K562 (cell line): ENCODE results near the gene USH1G. TPM values are rescaled to one million over a fixed set of nuclear protein-coding genes. Genes with fewer than 3 reads are reported as not detected.
A peak's percentile ranks its signal among the peaks of the same experiment; 100 is the strongest.

ENCODE experiments used
- ATAC-seq: fragments of 200-7000 bp; cut with Tn5 transposase; 3 replicates; pipeline ENCODE4 v1.9.1; 2020; ENCODE audit warnings: moderate library complexity
- BruUV-seq: library from RNA; stranded (reverse); fragments of 400-500 nt; replicated peaks from 2 replicates; lab custom pipeline; 2021; lab: Mats Ljungman, UMichigan
- CTCF ChIA-PET: fragments of 300-600 bp; formaldehyde crosslinking; extraction: SDS; loops from one replicate; lab custom pipeline; 2021; ENCODE audit warnings: low intra/inter-chr PET ratio; lab: Yijun Ruan, JAX
- POLR2A ChIA-PET: fragments of 300-600, 350-650 bp; sonication (Branson Sonifier 250); formaldehyde crosslinking; extraction: SDS; loops from one replicate; lab custom pipeline; 2021; ENCODE audit warnings: antibody characterized with exemption, inconsistent platforms; lab: Yijun Ruan, JAX
- DNase-seq, 4 experiments: peaks; one replicate each; pipeline versions ENCODE4 v3.0.0 to v3.0.0-alpha.2; 2011 to 2018; ENCODE audit warnings: low spot score in 3 of 4, mixed read lengths in 3 of 4; ENCODE audit errors: extremely low read depth in 1 of 4
- FAIRE-seq: peaks from 2 replicates; lab custom pipeline; 2011; peaks lifted over from hg19 to GRCh38; lab: Jason Lieb, UNC
- H2AFZ ChIP-seq: 2 replicates; pipeline ENCODE4 v1.6.0; 2011; ENCODE audit warnings: low read depth, low read length, control low read depth, inconsistent platforms
- H3K27ac ChIP-seq: fragments of 200-600 bp; 3 replicates; pipeline ENCODE4 v1.8.0; 2011; ENCODE audit warnings: low read depth, mild to moderate bottlenecking, control low read depth, inconsistent platforms, low read length, moderate library complexity, mixed read lengths; ENCODE audit errors: extremely low read depth
- H3K27me3 ChIP-seq, 2 experiments: fragments of 300-600 bp in 1 of 2; 2 replicates in 1 of 2; 3 replicates in 1 of 2; pipeline versions ENCODE4 v1.6.0 to v1.8.0; 2011; ENCODE audit warnings: inconsistent platforms in 2 of 2, low read length in 2 of 2, mild to moderate bottlenecking in 1 of 2, mixed read lengths in 1 of 2, moderate library complexity in 1 of 2; ENCODE audit not compliant: control insufficient read depth in 2 of 2, insufficient read depth in 2 of 2
- H3K36me3 ChIP-seq: fragments of 300-600 bp; 3 replicates; pipeline ENCODE4 v1.8.0; 2011; ENCODE audit warnings: mild to moderate bottlenecking, low read length, inconsistent platforms; ENCODE audit not compliant: control insufficient read depth, insufficient read depth
- H3K4me1 ChIP-seq, 2 experiments: fragments of 200-600 bp in 1 of 2; replicated peaks in 1 of 2; 2 replicates in 1 of 2; 3 replicates in 1 of 2; pipeline versions ENCODE4 v1.5.1 to v1.8.0; 2011; ENCODE audit warnings: inconsistent platforms in 2 of 2, low read length in 2 of 2, mild to moderate bottlenecking in 1 of 2, mixed read lengths in 1 of 2, moderate library complexity in 1 of 2; ENCODE audit not compliant: control insufficient read depth in 2 of 2, insufficient read depth in 2 of 2
- H3K4me2 ChIP-seq: 2 replicates; pipeline ENCODE4 v1.6.1; 2011; ENCODE audit warnings: low read length, control low read depth, inconsistent platforms, mixed read lengths; ENCODE audit not compliant: insufficient read depth
- H3K4me3 ChIP-seq: fragments of 200-600 bp; sonication (generic), shearing (Covaris generic); 2 replicates; pipeline ENCODE4 v1.5.1; 2016; ENCODE audit warnings: control low read depth, inconsistent platforms
- H3K79me2 ChIP-seq: fragments of 200-600 bp; 3 replicates; pipeline ENCODE4 v1.8.0; 2011; ENCODE audit warnings: low read length, inconsistent platforms; ENCODE audit not compliant: control insufficient read depth, insufficient read depth
- H3K9ac ChIP-seq, 2 experiments: 2 replicates each; pipeline versions ENCODE4 v1.6.0 to v1.6.1; 2011; ENCODE audit warnings: low read depth in 2 of 2, low read length in 2 of 2, control low read depth in 1 of 2, inconsistent platforms in 1 of 2, mild to moderate bottlenecking in 1 of 2, mixed read lengths in 1 of 2; ENCODE audit not compliant: insufficient read depth in 1 of 2
- H3K9me1 ChIP-seq: one replicate; pipeline ENCODE4 v1.6.0; 2011; ENCODE audit warnings: inconsistent platforms, mild to moderate bottlenecking, low read length, moderate library complexity; ENCODE audit not compliant: control insufficient read depth, insufficient read depth
- H3K9me3 ChIP-seq: replicated peaks from 2 replicates; pipeline ENCODE4 v1.5.1; 2011; ENCODE audit warnings: low read depth, low read length, inconsistent platforms; ENCODE audit not compliant: control insufficient read depth, insufficient read depth
- H4K20me1 ChIP-seq: replicated peaks from 2 replicates; pipeline ENCODE4 v1.6.1; 2011; ENCODE audit warnings: low read length, inconsistent platforms, mixed read lengths; ENCODE audit not compliant: control insufficient read depth, insufficient read depth
- BCOR ChIP-seq: fragments of 450-650 bp; IDR thresholded peaks from 2 replicates; pipeline ENCODE4 v1.6.1; 2016
- C11orf30 ChIP-seq: fragments of 450-650 bp; IDR thresholded peaks from 2 replicates; pipeline ENCODE4 v1.6.1; 2016; ENCODE audit warnings: low read depth, mild to moderate bottlenecking
- CGGBP1 ChIP-seq: fragments of 250-450 bp; sonication (Bioruptor Pico); IDR thresholded peaks from 2 replicates; pipeline ENCODE4 v1.9.0; 2021; ENCODE audit warnings: mild to moderate bottlenecking
- CTBP1 ChIP-seq: fragments of 450-650 bp; IDR thresholded peaks from 2 replicates; pipeline ENCODE4 v1.6.1; 2016; ENCODE audit warnings: borderline replicate concordance
- FOXA3 ChIP-seq, 2 experiments: fragments of 450-650 bp in 1 of 2; sonication (generic) in 1 of 2; formaldehyde crosslinking; IDR thresholded peaks in 1 of 2; conservative IDR thresholded peaks in 1 of 2; 2 replicates each; pipeline versions ENCODE4 v1.4.0 to v1.8.0; 2020 to 2022; ENCODE audit warnings: mild to moderate bottlenecking in 2 of 2, missing genetic modification reagents in 1 of 2
- HDAC3 ChIP-seq: fragments of 450-650 bp; IDR thresholded peaks from 2 replicates; pipeline ENCODE4 v1.6.1; 2018; ENCODE audit warnings: borderline replicate concordance, mild to moderate bottlenecking, moderate library complexity; ENCODE audit not compliant: partially characterized antibody
- HDGF ChIP-seq: fragments of 450-650 bp; IDR thresholded peaks from 2 replicates; pipeline ENCODE4 v1.6.1; 2016
- KDM1A ChIP-seq, 2 experiments: fragments of 450-650 bp; IDR thresholded peaks; 2 replicates each; pipeline ENCODE4 v1.6.1; 2016; ENCODE audit warnings: mild to moderate bottlenecking in 2 of 2
- MEIS2 ChIP-seq: fragments of 450-650 bp; IDR thresholded peaks from 2 replicates; pipeline ENCODE4 v1.6.1; 2014; ENCODE audit warnings: mild to moderate bottlenecking; ENCODE audit not compliant: partially characterized antibody
- NELFE ChIP-seq: IDR thresholded peaks from 2 replicates; pipeline ENCODE4 v1.6.1; 2011; ENCODE audit warnings: mild to moderate bottlenecking; ENCODE audit not compliant: insufficient read depth, insufficient read length
- NR4A1 ChIP-seq, 2 experiments: fragments of 250-450 bp in 1 of 2; fragments of 450-650 bp in 1 of 2; sonication (Bioruptor Pico) in 1 of 2; IDR thresholded peaks; 2 replicates each; pipeline versions ENCODE4 v1.4.0 to v1.6.1; 2016 to 2020; ENCODE audit warnings: mild to moderate bottlenecking in 2 of 2, missing compliant biosample characterization in 1 of 2, missing genetic modification characterization in 1 of 2, moderate library complexity in 1 of 2
- RBM25 ChIP-seq: fragments of 200-400 bp; formaldehyde crosslinking; IDR thresholded peaks from 2 replicates; pipeline ENCODE4 v1.6.1; 2018; ENCODE audit warnings: low read length, low read depth, moderate library complexity; ENCODE audit not compliant: severe bottlenecking
- RFX1 ChIP-seq: fragments of 450-650 bp; IDR thresholded peaks from 2 replicates; pipeline ENCODE4 v1.6.1; 2016; ENCODE audit warnings: mild to moderate bottlenecking, moderate library complexity
- SAFB2 ChIP-seq: fragments of 200-400 bp; formaldehyde crosslinking; IDR thresholded peaks from 2 replicates; pipeline ENCODE4 v1.6.1; 2018; ENCODE audit warnings: borderline replicate concordance, low read length, low read depth, moderate library complexity; ENCODE audit not compliant: severe bottlenecking
- SRF ChIP-seq, 2 experiments: fragments of 250-450, 450-650 bp in 1 of 2; sonication (Bioruptor Pico) in 1 of 2; sonication (generic) in 1 of 2; formaldehyde crosslinking; IDR thresholded peaks; 2 replicates each; pipeline versions ENCODE4 v1.5.0 to v1.5.1; 2020 to 2022; ENCODE audit warnings: mild to moderate bottlenecking in 1 of 2, missing genetic modification reagents in 1 of 2
- TFAP4 ChIP-seq: sonication (generic); formaldehyde crosslinking; IDR thresholded peaks from 2 replicates; pipeline ENCODE4 v1.8.0; 2022; ENCODE audit warnings: missing genetic modification reagents, mild to moderate bottlenecking, moderate library complexity, borderline replicate concordance
- U2AF2 ChIP-seq: fragments of 200-400 bp; formaldehyde crosslinking; optimal IDR thresholded peaks from 2 replicates; pipeline ENCODE3; 2017; ENCODE audit warnings: low read depth, mild to moderate bottlenecking, low read length
- ZFX ChIP-seq: sonication (generic); formaldehyde crosslinking; IDR thresholded peaks from 2 replicates; pipeline ENCODE4 v1.8.0; 2022; ENCODE audit warnings: mild to moderate bottlenecking, missing genetic modification reagents, moderate library complexity
- ZNF431 ChIP-seq: sonication (generic); formaldehyde crosslinking; IDR thresholded peaks from 2 replicates; pipeline ENCODE4 v1.8.0; 2022; ENCODE audit warnings: mild to moderate bottlenecking, missing genetic modification reagents
- WGBS: fragments of 100-300 bp; shearing (Covaris generic); methylation state at CpG from one replicate; pipeline ENCODE4 v1.1.6; 2016; ENCODE audit warnings: low coverage, mixed read lengths; ENCODE audit not compliant: insufficient coverage; ENCODE audit errors: missing lambda C conversion rate; 5-methylcytosine and 5-hydroxymethylcytosine counted together
- in situ Hi-C: fragments of 300-500 bp; cut with MboI; formaldehyde crosslinking; loops from 4 replicates; pipeline ENCODE4 v1.15.0; 2018; ENCODE audit warnings: inconsistent platforms, mixed read lengths
- intact Hi-C: fragments of 100-400 bp; cut with micrococcal nuclease; formaldehyde crosslinking; loops from 2 replicates; pipeline ENCODE4 v1.14.2; 2022
- polyA plus RNA-seq, 8 experiments: library from polyadenylated mRNA; depleted of rRNA in 4 of 8; stranded (reverse) in 5 of 8; unstranded in 3 of 8; fragments of >200 nt; fragmentation: Nextera tagmentation in 2 of 8; fragmentation: Illumina TruSeq in 1 of 8; extraction: Ambion mirVana in 2 of 8; extraction: Trizol in 1 of 8; gene quantifications; 2 replicates each; pipeline versions ENCODE4 v1.2.1 to v1.2.3, GENCODE V29; 2011 to 2014; ENCODE audit warnings: inconsistent platforms in 1 of 8, missing spikeins in 1 of 8
- total RNA-seq, 7 experiments: library from RNA; depleted of rRNA in 6 of 7; stranded (reverse); fragments of >200 nt in 6 of 7; fragmentation: Illumina TruSeq in 2 of 7; extraction: Trizol in 2 of 7; gene quantifications; 2 replicates each; pipeline versions ENCODE4 v1.2.1 to v1.2.3, GENCODE V29; 2011 to 2021; ENCODE audit warnings: low replicate concordance in 1 of 7

USH1G gene
- total and polyA plus RNA-seq, 9 of the 15 experiments (the other 6 are each of a cell fraction or from before 2014, with no cell fraction given) = 0.22 to 1.00 (median 0.64) TPM; not detected in 2

GRCh38 chr17:74878658-74879057 is 44.4 kb downstream of the USH1G start (continued):
- no peak for TF ChIP-seq MEIS2
- TF ChIP-seq NELFE = no peak
- peak; percentile 13 for TF ChIP-seq HDAC3
- TF ChIP-seq CGGBP1 = no peak
- TF ChIP-seq RBM25 = peak; percentile 83
- no peak for TF ChIP-seq ZNF431 (CRISPR knock-in tag)
- TF ChIP-seq BCOR = peak; percentile 82
- TF ChIP-seq KDM1A (IDR thresholded peaks at IDR 0.05) = peak; percentile 44; a peak in 2 of 4 replicates
- no peak for TF ChIP-seq U2AF2
- TF ChIP-seq, all 486 proteins: peak for 4

GRCh38 chr17:74877592-74878548 is 45.2 kb downstream of the USH1G start:
- Histone ChIP-seq H3K79me2 (peaks cover 3% of the 10 kb centered on the region; the same call in 2 of the 3 replicates), H3K4me3 (no peak overlapping the region), H3K9ac (peak overlapping the region; percentile 40 to 88), H3K27ac (peak overlapping the region; percentile 75), H3K9me1 (no peaks in the 10 kb centered on the region), H4K20me1 (no peaks in the 10 kb centered on the region), H3K9me3 (no peaks in the 10 kb centered on the region), H3K36me3 (no peaks in the 10 kb centered on the region), H3K4me1 (peaks cover 45 to 46% of the 10 kb centered on the region in 2 experiments), H3K27me3 (no peaks in the 10 kb centered on the region), H2AFZ (peak overlapping the region; percentile 84), H3K4me2 (peak overlapping the region; percentile 53)
- POLR2A ChIA-PET = interaction anchor here (0.6 to 2.7 kb wide), 11 partner anchors 8 to 298 kb away, joined by 3 to 7 read pairs (median 3); no protein-coding TSS in a partner anchor
- intact Hi-C loops = loop anchor here (10.0 kb wide), 1 partner anchor 157 kb away; no protein-coding TSS in a partner anchor
- peak; percentile 77 for FAIRE-seq
- in situ Hi-C loops = no loop called here
- peak; percentile 62 for ATAC-seq
- peak; percentile 72 to 85 (median 79) for DNase-seq
- no TSS peak for BruUV-seq
- WGBS = 16% methylated on average over 17 of the region's 19 CpGs
- CTCF ChIA-PET = no interaction called here
- TF ChIP-seq TFAP4 (CRISPR knock-in tag) = peak; percentile 61; the same call in 1 of the 2 replicates
- TF ChIP-seq SAFB2 = no peak
- no peak for TF ChIP-seq FOXA3 (CRISPR knock-in tag; conservative IDR thresholded peaks at IDR 0.05 in 1 of 2, IDR thresholded peaks at IDR 0.05 in 1 of 2)
- peak in 1 of 2 experiments; percentile 47; a peak in 1 of 4 replicates for TF ChIP-seq SRF (CRISPR knock-in tag; IDR thresholded peaks at IDR 0.05)
- TF ChIP-seq NR4A1 (CRISPR knock-in tag; IDR thresholded peaks at IDR 0.05) = no peak
- TF ChIP-seq NR4A1 (tag; IDR thresholded peaks at IDR 0.05) = 0 out of 2 replicates have a peak, but pooled peaks have one; percentile 33
- TF ChIP-seq C11orf30 = no peak
- peak; percentile 73; the same call in 1 of the 2 replicates for TF ChIP-seq CTBP1
- TF ChIP-seq ZFX (CRISPR knock-in tag) = peak; percentile 51; the same call in 1 of the 2 replicates
- TF ChIP-seq RFX1 = peak; percentile 31; the same call in 1 of the 2 replicates
- TF ChIP-seq HDGF = 0 out of 2 replicates have a peak, but pooled peaks have one; percentile 62
